ENCODE results near the gene NRDC. TPM values are rescaled to one million over a fixed set of nuclear protein-coding genes. Genes with fewer than 3 reads are reported as not detected.

Gene NRDC
- polyA plus RNA-seq, 10 donors: 99.2 to 173 (median 130) TPM

Other genes with a start within 250 kb of the NRDC start
- under 1 TPM; 0.20 to 0.32 (median 0.23) TPM for gene RAB3B, start 112.0 kb upstream of the NRDC start, polyA plus RNA-seq (ENCODE audit: insufficient read length in 10 of 10)
- 1 to 10 TPM; 2.4 to 3.9 (median 3.2) TPM for gene KTI12, start 155.1 kb upstream of the NRDC start, polyA plus RNA-seq (ENCODE audit: insufficient read length in 10 of 10)
- 10 to 100 TPM; 30.4 to 49.3 (median 36.7) TPM for gene TXNDC12, start 176.5 kb upstream of the NRDC start, polyA plus RNA-seq (ENCODE audit: insufficient read length in 10 of 10)
- 10 to 100 TPM; 64.5 to 84.7 (median 75.4) TPM for gene BTF3L4, start 177.6 kb upstream of the NRDC start, polyA plus RNA-seq (ENCODE audit: insufficient read length in 10 of 10)

All from muscle of back (tissue), 10 donors.